OCI-LY3 (cell line): Measurements from ENCODE around the gene ADCY3.

Experiments used
- EZH2phosphoT487 ChIP-seq: fragments of 200-600 bp; shearing (Covaris generic); IDR thresholded peaks from 2 replicates; pipeline ENCODE4 v1.6.1; 2018; ENCODE audit warnings: antibody characterized with exemption, mixed run types, low read depth
- TF ChIP-seq, protein P1 (sequence below): fragments of 200-600, 300-600 bp; sonication (generic); IDR thresholded peaks from 2 replicates; pipeline ENCODE4 v1.5.1; 2014; ENCODE audit warnings: antibody characterized with exemption, low read length, low read depth

DNA sequence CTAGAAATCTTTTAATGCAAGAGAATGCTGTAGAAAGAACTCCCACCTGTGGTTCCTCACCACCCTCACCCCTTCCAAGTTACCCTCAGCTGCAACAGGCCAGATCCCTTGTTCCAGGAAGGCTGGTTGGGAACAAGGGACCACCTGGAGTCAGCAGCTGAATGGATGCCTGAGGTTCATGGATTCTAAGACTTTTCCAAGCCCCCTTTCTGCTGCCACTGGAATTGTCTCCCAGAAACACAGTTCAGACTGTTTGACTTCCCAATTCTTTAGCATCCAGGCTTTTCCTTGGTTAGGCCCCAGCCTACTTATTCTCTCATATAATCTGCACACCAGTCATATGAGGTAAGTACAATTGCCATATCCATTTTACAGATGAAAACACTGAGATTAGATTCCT lies 8.0 kb upstream of the ADCY3 start:
- TF ChIP-seq, protein P1, sequence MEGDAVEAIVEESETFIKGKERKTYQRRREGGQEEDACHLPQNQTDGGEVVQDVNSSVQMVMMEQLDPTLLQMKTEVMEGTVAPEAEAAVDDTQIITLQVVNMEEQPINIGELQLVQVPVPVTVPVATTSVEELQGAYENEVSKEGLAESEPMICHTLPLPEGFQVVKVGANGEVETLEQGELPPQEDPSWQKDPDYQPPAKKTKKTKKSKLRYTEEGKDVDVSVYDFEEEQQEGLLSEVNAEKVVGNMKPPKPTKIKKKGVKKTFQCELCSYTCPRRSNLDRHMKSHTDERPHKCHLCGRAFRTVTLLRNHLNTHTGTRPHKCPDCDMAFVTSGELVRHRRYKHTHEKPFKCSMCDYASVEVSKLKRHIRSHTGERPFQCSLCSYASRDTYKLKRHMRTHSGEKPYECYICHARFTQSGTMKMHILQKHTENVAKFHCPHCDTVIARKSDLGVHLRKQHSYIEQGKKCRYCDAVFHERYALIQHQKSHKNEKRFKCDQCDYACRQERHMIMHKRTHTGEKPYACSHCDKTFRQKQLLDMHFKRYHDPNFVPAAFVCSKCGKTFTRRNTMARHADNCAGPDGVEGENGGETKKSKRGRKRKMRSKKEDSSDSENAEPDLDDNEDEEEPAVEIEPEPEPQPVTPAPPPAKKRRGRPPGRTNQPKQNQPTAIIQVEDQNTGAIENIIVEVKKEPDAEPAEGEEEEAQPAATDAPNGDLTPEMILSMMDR, result no peak
- TF ChIP-seq EZH2phosphoT487, result no peak
